GM12878 (cell line): ENCODE measurements around the gene ZMYND19. TPM values are rescaled to one million over a fixed set of nuclear protein-coding genes. Genes with fewer than 3 reads are reported as not detected.

Experiments used
- CBX5 ChIP-seq: sonication (generic); IDR thresholded peaks from 2 replicates; pipeline ENCODE4 v1.6.1; 2016; ENCODE audit warnings: low read depth, moderate library complexity, mild to moderate bottlenecking, inconsistent platforms
- CHD2 ChIP-seq: IDR thresholded peaks from 2 replicates; pipeline ENCODE4 v1.6.1; 2011; ENCODE audit warnings: low read depth, low read length, improper control_type of control experiment, borderline replicate concordance
- CHD4 ChIP-seq: fragments of 200-600 bp; sonication (generic); IDR thresholded peaks from 2 replicates; pipeline ENCODE4 v1.6.1; 2016; ENCODE audit warnings: mild to moderate bottlenecking
- CREB1 ChIP-seq: IDR thresholded peaks from 2 replicates; pipeline ENCODE4 v1.6.1; 2012; ENCODE audit warnings: low read depth, mild to moderate bottlenecking, inconsistent platforms
- FOXK2 ChIP-seq: fragments of 450-650 bp; IDR thresholded peaks from 2 replicates; pipeline ENCODE4 v1.6.1; 2017; ENCODE audit warnings: mild to moderate bottlenecking, moderate library complexity
- MEF2B ChIP-seq: fragments of 450-650 bp; IDR thresholded peaks from 2 replicates; pipeline ENCODE4 v1.6.1; 2018; ENCODE audit warnings: mild to moderate bottlenecking, moderate library complexity; ENCODE audit not compliant: partially characterized antibody, poor library complexity, severe bottlenecking
- SIX5 ChIP-seq: IDR thresholded peaks from 2 replicates; pipeline ENCODE4 v1.6.1; 2011; ENCODE audit warnings: mild to moderate bottlenecking, low read depth, low read length, moderate library complexity; ENCODE audit not compliant: severe bottlenecking
- TARDBP ChIP-seq: IDR thresholded peaks from 2 replicates; pipeline ENCODE4 v1.6.1; 2016; ENCODE audit warnings: borderline replicate concordance
- ZBED1 ChIP-seq: IDR thresholded peaks from 2 replicates; pipeline ENCODE4 v1.6.1; 2016; ENCODE audit warnings: borderline replicate concordance
- polyA plus RNA-seq, 11 experiments: library from polyadenylated mRNA; depleted of rRNA in 4 of 11; unstranded in 6 of 11; stranded (reverse) in 5 of 11; fragments of >200 nt; fragmentation: Nextera tagmentation in 4 of 11; fragmentation: Illumina TruSeq in 1 of 11; extraction: Ambion mirVana in 4 of 11; extraction: Trizol in 1 of 11; gene quantifications; 1 replicate in 1 of 11; 2 replicates in 10 of 11; pipeline versions ENCODE4 v1.2.1 to v1.2.3, GENCODE V29; 2011 to 2016; ENCODE audit warnings: inconsistent platforms in 2 of 11, missing spikeins in 2 of 11, low read depth in 1 of 11
- total RNA-seq, 4 experiments: library from RNA; depleted of rRNA in 3 of 4; stranded (reverse); fragments of >200 nt in 3 of 4; fragmentation: Illumina TruSeq in 1 of 4; extraction: Trizol in 1 of 4; gene quantifications; 2 replicates each; pipeline versions ENCODE4 v1.2.1 to v1.2.3, GENCODE V29; 2013 to 2021
- TF ChIP-seq, protein P1 (sequence below): fragments of 450-650 bp; formaldehyde crosslinking; IDR thresholded peaks from 2 replicates; pipeline ENCODE4 v1.4.0; 2020; ENCODE audit warnings: mild to moderate bottlenecking, moderate library complexity
- TF ChIP-seq, protein P2 (sequence below): IDR thresholded peaks from 2 replicates; pipeline ENCODE4 v1.6.1; 2012; ENCODE audit warnings: low read depth, low read length, improper control_type of control experiment

ZMYND19 gene
- total and polyA plus RNA-seq, 10 of the 15 experiments (the other 5 are each of a cell fraction or from before 2014, with no cell fraction given), result 0.84 to 54.8 (median 20.1) TPM

DNA sequence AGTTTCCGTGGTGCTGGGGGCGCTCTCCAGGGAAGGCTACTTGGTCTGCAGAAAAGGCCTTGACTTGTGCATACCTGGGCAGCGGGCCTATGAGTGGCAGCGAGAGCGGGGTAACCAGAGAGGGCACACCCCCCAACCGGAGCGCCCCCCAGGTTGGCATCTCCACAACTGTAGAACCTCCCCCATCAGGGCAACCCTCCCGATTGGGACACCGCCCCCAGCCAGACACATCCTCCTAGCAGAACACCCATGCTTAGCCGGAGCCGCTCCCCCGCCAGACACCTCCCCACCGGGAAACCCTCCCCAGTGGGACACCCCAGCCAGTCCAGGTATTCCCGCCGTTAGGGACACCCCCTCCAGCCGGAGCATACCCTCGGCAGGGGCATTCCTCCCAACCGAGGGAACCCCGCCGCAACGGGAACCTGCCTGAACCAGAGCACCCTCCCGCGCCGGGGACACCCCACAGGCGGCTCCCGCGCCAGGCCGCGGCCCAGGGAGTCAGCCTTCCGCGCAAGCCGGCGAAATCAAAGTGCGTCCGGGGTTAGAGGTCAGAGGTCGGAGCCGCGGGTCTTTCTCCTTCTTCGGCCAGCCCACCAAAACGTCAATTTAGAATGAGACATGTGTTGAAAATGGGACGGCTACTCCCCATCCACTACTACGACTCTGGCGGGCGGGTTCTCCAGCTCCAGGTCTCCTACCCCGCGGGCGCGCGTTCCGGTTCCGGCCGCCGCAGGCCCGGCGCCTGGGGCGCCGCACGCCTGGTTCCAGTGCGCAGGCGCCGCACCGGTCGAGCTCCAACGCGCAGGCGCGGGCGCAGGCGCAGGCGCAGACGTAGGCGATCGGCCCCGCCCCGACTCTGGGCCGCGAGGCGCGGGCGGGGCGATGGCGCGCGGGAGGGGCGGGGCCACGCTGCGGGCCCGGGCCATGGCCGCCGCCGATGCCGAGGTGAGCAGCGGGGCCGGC is 28.1 kb upstream of the ZMYND19 start, which contains the start of gene EHMT1 (continued):
- TF ChIP-seq, protein P1, sequence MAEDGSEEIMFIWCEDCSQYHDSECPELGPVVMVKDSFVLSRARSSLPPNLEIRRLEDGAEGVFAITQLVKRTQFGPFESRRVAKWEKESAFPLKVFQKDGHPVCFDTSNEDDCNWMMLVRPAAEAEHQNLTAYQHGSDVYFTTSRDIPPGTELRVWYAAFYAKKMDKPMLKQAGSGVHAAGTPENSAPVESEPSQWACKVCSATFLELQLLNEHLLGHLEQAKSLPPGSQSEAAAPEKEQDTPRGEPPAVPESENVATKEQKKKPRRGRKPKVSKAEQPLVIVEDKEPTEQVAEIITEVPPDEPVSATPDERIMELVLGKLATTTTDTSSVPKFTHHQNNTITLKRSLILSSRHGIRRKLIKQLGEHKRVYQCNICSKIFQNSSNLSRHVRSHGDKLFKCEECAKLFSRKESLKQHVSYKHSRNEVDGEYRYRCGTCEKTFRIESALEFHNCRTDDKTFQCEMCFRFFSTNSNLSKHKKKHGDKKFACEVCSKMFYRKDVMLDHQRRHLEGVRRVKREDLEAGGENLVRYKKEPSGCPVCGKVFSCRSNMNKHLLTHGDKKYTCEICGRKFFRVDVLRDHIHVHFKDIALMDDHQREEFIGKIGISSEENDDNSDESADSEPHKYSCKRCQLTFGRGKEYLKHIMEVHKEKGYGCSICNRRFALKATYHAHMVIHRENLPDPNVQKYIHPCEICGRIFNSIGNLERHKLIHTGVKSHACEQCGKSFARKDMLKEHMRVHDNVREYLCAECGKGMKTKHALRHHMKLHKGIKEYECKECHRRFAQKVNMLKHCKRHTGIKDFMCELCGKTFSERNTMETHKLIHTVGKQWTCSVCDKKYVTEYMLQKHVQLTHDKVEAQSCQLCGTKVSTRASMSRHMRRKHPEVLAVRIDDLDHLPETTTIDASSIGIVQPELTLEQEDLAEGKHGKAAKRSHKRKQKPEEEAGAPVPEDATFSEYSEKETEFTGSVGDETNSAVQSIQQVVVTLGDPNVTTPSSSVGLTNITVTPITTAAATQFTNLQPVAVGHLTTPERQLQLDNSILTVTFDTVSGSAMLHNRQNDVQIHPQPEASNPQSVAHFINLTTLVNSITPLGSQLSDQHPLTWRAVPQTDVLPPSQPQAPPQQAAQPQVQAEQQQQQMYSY (CRISPR knock-in tag), result no peak
- no peak for TF ChIP-seq ZBED1
- TF ChIP-seq CHD4, result no peak
- TF ChIP-seq, protein P2, sequence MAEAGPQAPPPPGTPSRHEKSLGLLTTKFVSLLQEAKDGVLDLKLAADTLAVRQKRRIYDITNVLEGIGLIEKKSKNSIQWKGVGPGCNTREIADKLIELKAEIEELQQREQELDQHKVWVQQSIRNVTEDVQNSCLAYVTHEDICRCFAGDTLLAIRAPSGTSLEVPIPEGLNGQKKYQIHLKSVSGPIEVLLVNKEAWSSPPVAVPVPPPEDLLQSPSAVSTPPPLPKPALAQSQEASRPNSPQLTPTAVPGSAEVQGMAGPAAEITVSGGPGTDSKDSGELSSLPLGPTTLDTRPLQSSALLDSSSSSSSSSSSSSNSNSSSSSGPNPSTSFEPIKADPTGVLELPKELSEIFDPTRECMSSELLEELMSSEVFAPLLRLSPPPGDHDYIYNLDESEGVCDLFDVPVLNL, result no peak
- no peak for TF ChIP-seq FOXK2
- TF ChIP-seq CREB1, result peak; percentile 86
- no peak for TF ChIP-seq CBX5
- TF ChIP-seq TARDBP, result no peak; the same call in 1 of the 2 replicates
- peak; percentile 48 for TF ChIP-seq SIX5
- 0 out of 2 replicates have a peak, but pooled peaks have one; percentile 50 for TF ChIP-seq CHD2
- TF ChIP-seq MEF2B, result peak; percentile 34
